Measurements from ENCODE around the gene WRAP53.

Gene WRAP53

DNA sequence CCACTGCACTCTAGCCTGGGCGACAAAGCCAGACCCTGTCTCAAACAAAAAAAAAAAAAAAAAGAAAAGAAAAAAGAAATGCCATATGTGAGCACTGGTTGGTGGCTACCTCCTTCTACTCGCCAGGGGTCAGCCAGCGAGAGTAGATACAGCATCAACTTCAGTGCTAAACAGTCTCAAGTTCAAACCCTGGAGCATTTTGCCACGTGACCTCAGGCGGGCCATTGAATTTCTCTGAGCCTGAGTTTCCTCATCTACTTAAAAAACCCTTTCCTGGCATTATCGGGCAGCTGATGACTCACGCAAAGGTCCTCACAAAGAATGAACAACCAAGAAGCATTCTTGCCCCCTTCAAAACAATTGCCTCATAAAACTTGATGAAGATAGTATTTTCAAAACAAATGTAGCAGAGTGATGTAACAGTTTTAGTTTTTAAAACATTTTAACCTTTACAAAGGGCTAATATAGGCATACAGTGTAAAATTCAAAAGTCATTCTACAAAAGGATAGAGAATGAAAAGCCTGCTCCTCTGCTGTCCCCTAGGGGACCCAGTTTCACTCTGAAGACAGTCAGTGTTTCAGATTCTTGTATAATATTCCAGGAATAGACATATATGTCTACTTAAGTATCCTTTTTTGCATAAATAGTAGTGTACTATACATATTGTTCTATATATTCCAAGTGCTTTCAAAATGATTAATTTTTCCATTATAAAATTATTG, 57.6 kb downstream of the WRAP53 start:
- DNase-seq (ENCODE audit: low spot score): peak; percentile 44

GRCh38 chr17:7747635-7748071, 59.4 kb downstream of the WRAP53 start:
- DNase-seq (ENCODE audit: low spot score): peak; percentile 20

- DNase-seq (ENCODE audit: low spot score): peak; percentile 18
These were observed 59.9 kb downstream of the WRAP53 start for GRCh38 chr17:7748076-7748775.

GRCh38 chr17:7750321-7750821, 62.1 kb downstream of the WRAP53 start:
- DNase-seq (ENCODE audit: low spot score): no peak
